ENCODE measurements around the gene SIGLEC12.

SIGLEC12 gene

GRCh38 chr19:51542699-51543098 is 41.1 kb upstream of the SIGLEC12 start:
- TF ChIP-seq, protein P1, sequence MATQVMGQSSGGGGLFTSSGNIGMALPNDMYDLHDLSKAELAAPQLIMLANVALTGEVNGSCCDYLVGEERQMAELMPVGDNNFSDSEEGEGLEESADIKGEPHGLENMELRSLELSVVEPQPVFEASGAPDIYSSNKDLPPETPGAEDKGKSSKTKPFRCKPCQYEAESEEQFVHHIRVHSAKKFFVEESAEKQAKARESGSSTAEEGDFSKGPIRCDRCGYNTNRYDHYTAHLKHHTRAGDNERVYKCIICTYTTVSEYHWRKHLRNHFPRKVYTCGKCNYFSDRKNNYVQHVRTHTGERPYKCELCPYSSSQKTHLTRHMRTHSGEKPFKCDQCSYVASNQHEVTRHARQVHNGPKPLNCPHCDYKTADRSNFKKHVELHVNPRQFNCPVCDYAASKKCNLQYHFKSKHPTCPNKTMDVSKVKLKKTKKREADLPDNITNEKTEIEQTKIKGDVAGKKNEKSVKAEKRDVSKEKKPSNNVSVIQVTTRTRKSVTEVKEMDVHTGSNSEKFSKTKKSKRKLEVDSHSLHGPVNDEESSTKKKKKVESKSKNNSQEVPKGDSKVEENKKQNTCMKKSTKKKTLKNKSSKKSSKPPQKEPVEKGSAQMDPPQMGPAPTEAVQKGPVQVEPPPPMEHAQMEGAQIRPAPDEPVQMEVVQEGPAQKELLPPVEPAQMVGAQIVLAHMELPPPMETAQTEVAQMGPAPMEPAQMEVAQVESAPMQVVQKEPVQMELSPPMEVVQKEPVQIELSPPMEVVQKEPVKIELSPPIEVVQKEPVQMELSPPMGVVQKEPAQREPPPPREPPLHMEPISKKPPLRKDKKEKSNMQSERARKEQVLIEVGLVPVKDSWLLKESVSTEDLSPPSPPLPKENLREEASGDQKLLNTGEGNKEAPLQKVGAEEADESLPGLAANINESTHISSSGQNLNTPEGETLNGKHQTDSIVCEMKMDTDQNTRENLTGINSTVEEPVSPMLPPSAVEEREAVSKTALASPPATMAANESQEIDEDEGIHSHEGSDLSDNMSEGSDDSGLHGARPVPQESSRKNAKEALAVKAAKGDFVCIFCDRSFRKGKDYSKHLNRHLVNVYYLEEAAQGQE (IDR thresholded peaks at IDR 0.05; ENCODE audit: insufficient read depth in 1 of 2, low read depth in 2 of 2, low read length in 2 of 2) = no peak
- TF ChIP-seq TAF1 (IDR thresholded peaks at IDR 0.05; ENCODE audit: borderline replicate concordance, insufficient read depth, low read length) = no peak
- no peak for TF ChIP-seq POLR2AphosphoS5 (IDR thresholded peaks at IDR 0.05; ENCODE audit: low read depth, low read length)
- TF ChIP-seq SIN3A (IDR thresholded peaks at IDR 0.05; ENCODE audit: borderline replicate concordance, insufficient read depth, low read length) = no peak
- no peak for TF ChIP-seq FOXP2 (optimal IDR thresholded peaks at IDR 0.05; ENCODE audit: borderline replicate concordance, extremely low read depth, extremely low read length, insufficient read depth)

DNA sequence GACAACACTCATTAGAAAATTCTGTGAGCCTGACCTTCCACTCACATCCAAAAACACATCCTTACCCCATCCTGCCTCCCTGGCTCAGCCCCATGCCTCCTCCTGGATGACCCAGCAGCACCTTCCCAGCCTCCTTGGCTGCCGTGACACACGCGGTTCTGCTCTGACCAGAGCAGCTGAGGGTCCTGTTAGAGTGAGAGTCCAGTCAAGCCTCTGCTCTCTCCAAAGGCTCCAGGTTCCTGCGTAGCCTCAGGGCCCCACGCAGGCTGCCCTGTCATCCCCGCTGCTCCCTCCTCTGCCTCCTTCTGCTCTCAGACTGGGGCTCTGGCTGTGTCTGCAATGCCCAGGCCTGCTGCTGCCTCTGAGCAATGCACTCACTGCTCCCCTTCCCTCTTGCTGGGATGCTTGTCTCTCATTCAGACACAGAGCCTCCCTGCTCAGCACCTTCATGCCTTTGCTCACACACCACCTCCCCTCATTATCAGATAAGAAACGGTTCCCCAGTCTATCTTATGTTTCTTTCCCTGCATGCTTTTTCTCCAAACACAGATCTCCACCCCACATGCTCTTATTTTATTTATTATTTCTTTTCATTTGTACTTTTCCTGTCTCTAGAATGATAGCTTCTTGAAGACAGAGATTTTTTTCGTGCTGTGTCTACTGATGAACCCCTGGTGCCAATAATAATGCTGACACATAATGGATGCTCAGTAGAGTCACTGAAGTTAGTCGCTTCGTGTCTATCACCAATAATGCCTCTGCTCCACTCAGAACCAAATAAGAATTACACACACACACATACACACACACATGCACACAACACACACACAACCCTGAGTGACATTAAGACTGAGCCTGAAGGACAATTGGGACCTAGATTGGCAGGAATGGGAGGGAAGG is 40.1 kb upstream of the SIGLEC12 start:
- TF ChIP-seq, protein P1 (IDR thresholded peaks at IDR 0.05; ENCODE audit: insufficient read depth in 1 of 2, low read depth in 2 of 2, low read length in 2 of 2) = no peak
- TF ChIP-seq POLR2AphosphoS5 (IDR thresholded peaks at IDR 0.05; ENCODE audit: low read depth, low read length) (no peak), TAF1 (IDR thresholded peaks at IDR 0.05; ENCODE audit: borderline replicate concordance, insufficient read depth, low read length) (no peak)

DNA sequence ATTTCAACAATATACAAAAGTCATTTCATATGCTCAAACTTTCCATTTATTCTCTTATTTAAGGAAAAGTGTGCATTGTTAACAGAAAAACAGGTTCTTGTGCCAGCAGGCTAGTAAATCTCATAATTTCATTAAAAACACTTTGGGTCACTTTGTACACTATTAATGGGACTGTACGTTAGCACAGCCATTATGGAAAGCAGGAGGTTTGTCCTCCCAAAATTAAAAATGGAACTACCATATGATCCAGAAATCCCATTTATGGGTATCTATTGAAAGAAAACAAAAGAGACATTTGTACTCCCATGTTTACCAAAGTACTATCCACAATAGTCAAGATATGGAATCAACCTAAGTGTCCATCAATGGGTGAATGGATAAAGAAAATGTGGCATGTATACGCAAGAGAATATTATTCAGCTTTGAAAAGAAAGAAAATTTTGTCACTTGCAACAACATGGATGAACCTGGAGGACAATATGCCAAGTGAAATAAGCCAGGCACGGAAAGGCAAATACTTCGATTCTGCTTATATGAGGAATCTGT is 38.3 kb upstream of the SIGLEC12 start:
- no peak for TF ChIP-seq FOXP2 (optimal IDR thresholded peaks at IDR 0.05; ENCODE audit: borderline replicate concordance, extremely low read depth, extremely low read length, insufficient read depth)
- TF ChIP-seq, protein P1 (IDR thresholded peaks at IDR 0.05; ENCODE audit: insufficient read depth in 1 of 2, low read depth in 2 of 2, low read length in 2 of 2) = no peak
- TF ChIP-seq POLR2AphosphoS5 (IDR thresholded peaks at IDR 0.05; ENCODE audit: low read depth, low read length) = no peak
- no peak for TF ChIP-seq TAF1 (IDR thresholded peaks at IDR 0.05; ENCODE audit: borderline replicate concordance, insufficient read depth, low read length)
- no peak for TF ChIP-seq SIN3A (IDR thresholded peaks at IDR 0.05; ENCODE audit: borderline replicate concordance, insufficient read depth, low read length)

DNA sequence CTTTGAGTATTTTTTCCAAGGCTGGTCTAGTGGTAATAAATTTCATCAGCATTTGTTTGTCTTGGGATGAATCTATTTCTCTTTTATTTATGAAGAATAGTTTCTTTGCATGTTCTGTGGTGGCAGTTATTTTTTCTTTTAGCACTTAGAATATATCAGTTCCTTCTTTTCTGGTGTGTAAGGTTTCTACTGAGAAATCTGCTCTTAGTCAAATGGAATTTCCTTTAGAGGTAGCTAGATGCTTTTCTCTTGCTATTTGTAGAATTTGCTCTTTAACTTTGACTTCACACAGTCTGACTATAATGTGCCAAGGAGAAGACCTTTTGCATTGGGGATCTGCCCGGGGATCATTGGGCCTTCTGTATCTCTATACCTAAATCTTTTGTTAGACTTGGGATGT is 33.9 kb upstream of the SIGLEC12 start:
- TF ChIP-seq, protein P1 (IDR thresholded peaks at IDR 0.05; ENCODE audit: insufficient read depth in 1 of 2, low read depth in 2 of 2, low read length in 2 of 2) = no peak
- no peak for TF ChIP-seq POLR2AphosphoS5 (IDR thresholded peaks at IDR 0.05; ENCODE audit: low read depth, low read length)
- TF ChIP-seq SIN3A (IDR thresholded peaks at IDR 0.05; ENCODE audit: borderline replicate concordance, insufficient read depth, low read length) = no peak
- no peak for TF ChIP-seq FOXP2 (optimal IDR thresholded peaks at IDR 0.05; ENCODE audit: borderline replicate concordance, extremely low read depth, extremely low read length, insufficient read depth)
- no peak for TF ChIP-seq TAF1 (IDR thresholded peaks at IDR 0.05; ENCODE audit: borderline replicate concordance, insufficient read depth, low read length)
